Osteocyte (in vitro differentiated cells): ENCODE data around the gene KCNH1. TPM values are rescaled to one million over a fixed set of nuclear protein-coding genes. Genes with fewer than 3 reads are reported as not detected.

Source experiments
- DNase-seq: peaks from one replicate; pipeline ENCODE4 v3.0.0; 2021; ENCODE audit warnings: mixed read lengths; ENCODE audit not compliant: unreplicated experiment; ENCODE audit errors: extremely low spot score
- H3K27ac Mint-ChIP-seq: one replicate; pipeline ENCODE4 v1.8.0; 2021; ENCODE audit warnings: mild to moderate bottlenecking, mixed read lengths; ENCODE audit not compliant: unreplicated experiment
- H3K27me3 Mint-ChIP-seq: one replicate; pipeline ENCODE4 v1.8.0; 2021; ENCODE audit warnings: mixed read lengths; ENCODE audit not compliant: unreplicated experiment
- H3K36me3 Mint-ChIP-seq: one replicate; pipeline ENCODE4 v1.8.0; 2021; ENCODE audit warnings: mixed read lengths; ENCODE audit not compliant: unreplicated experiment
- H3K4me1 Mint-ChIP-seq: one replicate; pipeline ENCODE4 v1.8.0; 2021; ENCODE audit warnings: mixed read lengths; ENCODE audit not compliant: unreplicated experiment
- H3K4me3 Mint-ChIP-seq: one replicate; pipeline ENCODE4 v1.8.0; 2021; ENCODE audit warnings: mild to moderate bottlenecking, moderate library complexity, mixed read lengths; ENCODE audit not compliant: unreplicated experiment
- H3K9me3 Mint-ChIP-seq: one replicate; pipeline ENCODE4 v1.8.0; 2021; ENCODE audit warnings: mixed read lengths; ENCODE audit not compliant: unreplicated experiment
- CTCF ChIP-seq: fragments of 200-600 bp; sonication (generic); IDR thresholded peaks from 2 replicates; pipeline ENCODE4 v1.5.0; 2021; ENCODE audit warnings: antibody characterized with exemption, mild to moderate bottlenecking, moderate library complexity
- total RNA-seq: library from RNA; stranded (reverse); gene quantifications from 2 replicates; pipeline ENCODE4 v1.2.1, GENCODE V29; 2021

The KCNH1 gene
- total RNA-seq, 1 donor from 2014 or later: 7.3 TPM

- peaks cover 13% of the 10 kb centered on the region for H3K9me3 Mint-ChIP-seq
Observed at GRCh38 chr1:210755991-210756659, 377.8 kb downstream of the KCNH1 start.

GRCh38 chr1:210754878-210755665 lies 378.9 kb downstream of the KCNH1 start:
- TF ChIP-seq CTCF: no peak
- no peaks in the 10 kb centered on the region for H3K36me3 Mint-ChIP-seq
- H3K27ac Mint-ChIP-seq: no peak overlapping the region
- H3K4me3 Mint-ChIP-seq: no peak overlapping the region
- H3K9me3 Mint-ChIP-seq: peaks cover 9% of the 10 kb centered on the region
- no peaks in the 10 kb centered on the region for H3K27me3 Mint-ChIP-seq
- H3K4me1 Mint-ChIP-seq: peaks cover 2% of the 10 kb centered on the region
- DNase-seq: no peak

More at GRCh38 chr1:210755991-210756659, 377.8 kb downstream of the KCNH1 start:
- Mint-ChIP-seq H3K27me3 (no peaks in the 10 kb centered on the region), H3K4me3 (no peak overlapping the region), H3K36me3 (no peaks in the 10 kb centered on the region), H3K27ac (no peak overlapping the region), H3K4me1 (peaks cover 2% of the 10 kb centered on the region)
- no peak for TF ChIP-seq CTCF
- no peak for DNase-seq

GRCh38 chr1:210751911-210752310 lies 382.0 kb downstream of the KCNH1 start:
- no peaks in the 10 kb centered on the region for H3K9me3 Mint-ChIP-seq
- no peak for TF ChIP-seq CTCF

GRCh38 chr1:210750468-210750867 lies 383.5 kb downstream of the KCNH1 start:
- no peak for DNase-seq
- Mint-ChIP-seq H3K27ac (no peak overlapping the region), H3K9me3 (no peaks in the 10 kb centered on the region), H3K36me3 (peaks cover 2% of the 10 kb centered on the region), H3K4me3 (no peak overlapping the region), H3K4me1 (peaks cover under 1% of the 10 kb centered on the region), H3K27me3 (no peaks in the 10 kb centered on the region)
- TF ChIP-seq CTCF: no peak

More at GRCh38 chr1:210751911-210752310, 382.0 kb downstream of the KCNH1 start:
- Mint-ChIP-seq H3K36me3 (peaks cover 2% of the 10 kb centered on the region), H3K27me3 (no peaks in the 10 kb centered on the region), H3K4me1 (peaks cover 2% of the 10 kb centered on the region), H3K4me3 (no peak overlapping the region), H3K27ac (no peak overlapping the region)
- no peak for DNase-seq

GRCh38 chr1:210748796-210749195 lies 385.2 kb downstream of the KCNH1 start:
- Mint-ChIP-seq H3K4me1 (no peaks in the 10 kb centered on the region), H3K4me3 (no peak overlapping the region), H3K27ac (no peak overlapping the region), H3K9me3 (no peaks in the 10 kb centered on the region), H3K27me3 (no peaks in the 10 kb centered on the region), H3K36me3 (peaks cover 2% of the 10 kb centered on the region)
- no peak for TF ChIP-seq CTCF
- no peak for DNase-seq
